Stomach (tissue), 9 donors: ENCODE data around the gene CNRIP1. TPM values are rescaled to one million over a fixed set of nuclear protein-coding genes. Genes with fewer than 3 reads are reported as not detected.

Source experiments
- DNase-seq, 2 donors: peaks; one replicate each; pipeline versions ENCODE4 v3.0.0 to v3.0.0-alpha.2; 2013 to 2019
- H3K27ac ChIP-seq, 5 donors: fragments of 200-600 bp in 4 of 5; sonication (generic) in 4 of 5; one replicate each; pipeline ENCODE4 v1.5.1; 2013 to 2019; ENCODE audit warnings: mild to moderate bottlenecking in 1 of 5, moderate library complexity in 1 of 5
- H3K27me3 ChIP-seq, 3 donors: fragments of 200-600 bp; sonication (generic); one replicate each; pipeline ENCODE4 v1.5.1; 2017 to 2019; ENCODE audit warnings: mixed run types in 1 of 3
- H3K36me3 ChIP-seq, 4 donors: fragments of 200-600 bp; sonication (generic); 1 replicate in 3 of 4; 2 replicates in 1 of 4; pipeline ENCODE4 v1.5.1; 2016 to 2019
- H3K4me1 ChIP-seq, 4 donors: fragments of 200-600 bp; sonication (generic); one replicate each; pipeline ENCODE4 v1.5.1; 2016 to 2019
- H3K4me3 ChIP-seq, 4 donors: fragments of 200-600 bp; sonication (generic) in 3 of 4; one replicate each; pipeline ENCODE4 v1.5.1; 2016 to 2019; ENCODE audit warnings: mild to moderate bottlenecking in 1 of 4
- H3K9me3 ChIP-seq, 4 donors: fragments of 200-600 bp; sonication (generic); one replicate each; pipeline ENCODE4 v1.5.1; 2016 to 2019
- EP300 ChIP-seq: sonication (generic); formaldehyde crosslinking; IDR thresholded peaks from one replicate; pipeline ENCODE4 v1.6.1; 2017; ENCODE audit warnings: antibody characterized with exemption
- POLR2A ChIP-seq, 4 donors: fragments of 450-650 bp; IDR thresholded peaks; one replicate each; pipeline ENCODE4 v1.6.1; 2016; ENCODE audit warnings: antibody characterized with exemption in 4 of 4, control low read depth in 2 of 4, mild to moderate bottlenecking in 1 of 4, moderate library complexity in 1 of 4
- POLR2AphosphoS5 ChIP-seq, 3 donors: sonication (generic); formaldehyde crosslinking; IDR thresholded peaks; one replicate each; pipeline ENCODE4 v1.6.1; 2016; ENCODE audit warnings: antibody characterized with exemption in 3 of 3
- WGBS, 5 donors: extraction: QIAGEN DNeasy Blood & Tissue Kit in 3 of 5; methylation state at CpG; one replicate each; pipeline versions ENCODE4 v1.1.5 to v1.1.7; 2013 to 2018; 5-methylcytosine and 5-hydroxymethylcytosine counted together
- intact Hi-C: fragments of 100-400 bp; cut with DNase I; formaldehyde crosslinking; loops from one replicate; pipeline ENCODE4 v1.15.1; 2023; ENCODE audit warnings: low total_unique reads
- polyA plus RNA-seq, 3 donors: library from polyadenylated mRNA; stranded (reverse); fragments of 200-250 nt; gene quantifications; one replicate each; pipeline ENCODE4 v1.2.3, GENCODE V29; 2013
- total RNA-seq, 5 donors: library from RNA; depleted of rRNA; stranded (reverse); fragments of >200 nt; gene quantifications; one replicate each; pipeline versions ENCODE4 v1.1.0 to v1.2.3, GENCODE V29; 2014 to 2016
- TF ChIP-seq, protein P1 (sequence below), 7 experiments: fragments of 450-650 bp in 4 of 7; fragments of 200-600 bp in 3 of 7; sonication (generic) in 3 of 7; IDR thresholded peaks; one replicate each; pipeline ENCODE4 v1.5.1; 2016 to 2019; ENCODE audit warnings: antibody characterized with exemption in 7 of 7, control low read depth in 2 of 7, mild to moderate bottlenecking in 1 of 7
- donor health status: healthy with polysubstance abuse.
- donor health status: Bipolar disorder and iron deficiency.
- donor health status: healthy.

Gene CNRIP1
- total and polyA plus RNA-seq, 8 donors, result 6.2 to 107 (median 21.4) TPM; not detected in 1

DNA sequence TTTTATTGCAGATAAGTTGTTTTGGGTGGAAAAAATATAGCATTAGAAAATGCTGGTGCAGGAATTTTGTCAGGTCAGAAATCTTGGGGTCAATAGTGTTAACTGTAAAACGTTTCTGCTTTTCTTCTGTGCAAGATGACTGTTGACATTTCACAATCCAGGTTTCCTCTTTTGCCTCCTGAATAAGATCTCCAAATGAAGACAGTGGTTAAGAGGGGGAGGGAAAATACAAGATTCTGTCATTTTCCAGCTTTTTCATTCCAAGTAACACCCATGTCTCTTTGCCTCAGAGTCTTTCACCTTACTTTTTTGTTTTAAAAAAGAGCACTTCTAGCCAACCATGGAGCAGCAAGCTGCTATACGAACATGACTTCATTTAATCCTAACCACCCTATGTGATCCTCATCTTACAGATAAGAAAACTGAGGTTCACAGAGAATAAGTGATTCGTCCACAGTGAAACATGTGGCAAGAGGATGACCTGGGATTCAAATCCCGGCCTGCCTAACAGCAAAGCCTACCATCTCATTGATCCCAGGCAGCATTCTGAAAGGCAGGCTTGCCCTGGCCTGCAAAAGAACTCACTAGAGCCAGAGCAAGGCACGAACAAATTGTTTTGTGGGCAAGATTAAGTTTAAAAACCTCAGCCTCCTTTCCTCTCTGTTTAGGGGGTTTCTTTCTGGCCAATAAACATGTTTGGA lies 48.4 kb upstream of the CNRIP1 start:
- Histone ChIP-seq H3K4me3 (peak overlapping the region in 1 of 4 donors; percentile 14), H3K27ac (peak overlapping the region in 2 of 5 donors; percentile 47 to 60)
- intact Hi-C loops, result no loop called here

GRCh38 chr2:68366083-68366560 lies 46.4 kb upstream of the CNRIP1 start:
- no peak for DNase-seq
- Histone ChIP-seq H3K27ac (peak overlapping the region in 3 of 5 donors; percentile 47 to 72 (median 64)), H3K27me3 (no peaks in the 10 kb centered on the region), H3K4me3 (peak overlapping the region; percentile 13 to 33 (median 26)), H3K4me1 (peaks cover 0 to 20% (median 2%) of the 10 kb centered on the region in 4 donors), H3K9me3 (no peaks in the 10 kb centered on the region), H3K36me3 (no peaks in the 10 kb centered on the region)
- intact Hi-C loops, result no loop called here
- TF ChIP-seq EP300, result no peak
- peak in 1 of 3 donors; percentile 22 for TF ChIP-seq POLR2AphosphoS5 (IDR thresholded peaks at IDR 0.05)
- 69 to 84% (median 71%) methylated on average over 4 of the region's 4 CpGs for WGBS, 5 donors

More for the DNA sequence above, 48.4 kb upstream of the CNRIP1 start:
- no peaks in the 10 kb centered on the region for H3K9me3 ChIP-seq
- H3K4me1 ChIP-seq, result peaks cover 0 to 14% (median 0%) of the 10 kb centered on the region in 4 donors
- 59 to 68% (median 60%) methylated on average over 5 of the region's 5 CpGs for WGBS, 5 donors
- no peaks in the 10 kb centered on the region for H3K27me3 ChIP-seq
- no peak for DNase-seq
- TF ChIP-seq EP300, result no peak
- no peak for TF ChIP-seq POLR2AphosphoS5 (IDR thresholded peaks at IDR 0.05)
- TF ChIP-seq, protein P1, sequence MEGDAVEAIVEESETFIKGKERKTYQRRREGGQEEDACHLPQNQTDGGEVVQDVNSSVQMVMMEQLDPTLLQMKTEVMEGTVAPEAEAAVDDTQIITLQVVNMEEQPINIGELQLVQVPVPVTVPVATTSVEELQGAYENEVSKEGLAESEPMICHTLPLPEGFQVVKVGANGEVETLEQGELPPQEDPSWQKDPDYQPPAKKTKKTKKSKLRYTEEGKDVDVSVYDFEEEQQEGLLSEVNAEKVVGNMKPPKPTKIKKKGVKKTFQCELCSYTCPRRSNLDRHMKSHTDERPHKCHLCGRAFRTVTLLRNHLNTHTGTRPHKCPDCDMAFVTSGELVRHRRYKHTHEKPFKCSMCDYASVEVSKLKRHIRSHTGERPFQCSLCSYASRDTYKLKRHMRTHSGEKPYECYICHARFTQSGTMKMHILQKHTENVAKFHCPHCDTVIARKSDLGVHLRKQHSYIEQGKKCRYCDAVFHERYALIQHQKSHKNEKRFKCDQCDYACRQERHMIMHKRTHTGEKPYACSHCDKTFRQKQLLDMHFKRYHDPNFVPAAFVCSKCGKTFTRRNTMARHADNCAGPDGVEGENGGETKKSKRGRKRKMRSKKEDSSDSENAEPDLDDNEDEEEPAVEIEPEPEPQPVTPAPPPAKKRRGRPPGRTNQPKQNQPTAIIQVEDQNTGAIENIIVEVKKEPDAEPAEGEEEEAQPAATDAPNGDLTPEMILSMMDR (IDR thresholded peaks at IDR 0.05), result no peak
- TF ChIP-seq POLR2A (IDR thresholded peaks at IDR 0.05), result no peak
- no peaks in the 10 kb centered on the region for H3K36me3 ChIP-seq

- H3K9me3 ChIP-seq, result no peaks in the 10 kb centered on the region
- 61 to 92% (median 81%) methylated on average over 7 of the region's 7 CpGs for WGBS, 5 donors
- H3K27me3 ChIP-seq, result no peaks in the 10 kb centered on the region
- DNase-seq, result peak; percentile 43 to 60
- no peaks in the 10 kb centered on the region for H3K36me3 ChIP-seq
- peaks cover 0 to 20% (median 2%) of the 10 kb centered on the region in 4 donors for H3K4me1 ChIP-seq
- H3K27ac ChIP-seq, result peak within 1 kb of the TSS in 3 of 5 donors; percentile 47 to 72 (median 64)
- H3K4me3 ChIP-seq, result peak within 1 kb of the TSS; percentile 13 to 33 (median 26)
- intact Hi-C loops, result no loop called here
- TF ChIP-seq, protein P1 (IDR thresholded peaks at IDR 0.05), result no peak
- TF ChIP-seq POLR2AphosphoS5 (IDR thresholded peaks at IDR 0.05), result peak in 2 of 3 donors; percentile 65 to 75
Measured at GRCh38 chr2:68365087-68365486, 45.3 kb upstream of the CNRIP1 start, which contains the start of gene PLEK. PLEK (plus strand) TSS chr2:68365282; CDS start chr2:68365352, 70 bp downstream.

- Histone ChIP-seq H3K36me3 (no peaks in the 10 kb centered on the region), H3K27ac (peak overlapping the region in 1 of 5 donors; percentile 72), H3K4me3 (no peak overlapping the region), H3K9me3 (no peaks in the 10 kb centered on the region), H3K4me1 (peaks cover 0 to 15% (median 2%) of the 10 kb centered on the region in 4 donors), H3K27me3 (no peaks in the 10 kb centered on the region)
- TF ChIP-seq, protein P1 (IDR thresholded peaks at IDR 0.05), result no peak
- TF ChIP-seq POLR2AphosphoS5 (IDR thresholded peaks at IDR 0.05) (no peak), POLR2A (IDR thresholded peaks at IDR 0.05) (no peak), EP300 (no peak)
- intact Hi-C loops, result loop anchor here (5.0 kb wide), 1 partner anchor 84 kb away; no protein-coding TSS in a partner anchor
- DNase-seq, result no peak
- WGBS, 5 donors, result 82 to 97% (median 97%) methylated on average over 4 of the region's 4 CpGs
Measured at GRCh38 chr2:68363721-68364120, 44.0 kb upstream of the CNRIP1 start.
